Neural progenitor cell (in vitro differentiated cells): ENCODE data around the gene IQCF6.

Experiments used
- EZH2 ChIP-seq: fragments of 200-600 bp; sonication (generic); IDR thresholded peaks from 2 replicates; pipeline ENCODE4 v1.6.1; 2017; ENCODE audit warnings: antibody characterized with exemption, mild to moderate bottlenecking, moderate library complexity
- EZH2phosphoT487 ChIP-seq: fragments of 200-600 bp; sonication (generic); IDR thresholded peaks from 2 replicates; pipeline ENCODE4 v1.6.1; 2017; ENCODE audit warnings: antibody characterized with exemption
- TF ChIP-seq, protein P1 (sequence below): fragments of 200-600 bp; sonication (generic); IDR thresholded peaks from 2 replicates; pipeline ENCODE4 v1.5.1; 2017; ENCODE audit warnings: antibody characterized with exemption, mild to moderate bottlenecking

DNA sequence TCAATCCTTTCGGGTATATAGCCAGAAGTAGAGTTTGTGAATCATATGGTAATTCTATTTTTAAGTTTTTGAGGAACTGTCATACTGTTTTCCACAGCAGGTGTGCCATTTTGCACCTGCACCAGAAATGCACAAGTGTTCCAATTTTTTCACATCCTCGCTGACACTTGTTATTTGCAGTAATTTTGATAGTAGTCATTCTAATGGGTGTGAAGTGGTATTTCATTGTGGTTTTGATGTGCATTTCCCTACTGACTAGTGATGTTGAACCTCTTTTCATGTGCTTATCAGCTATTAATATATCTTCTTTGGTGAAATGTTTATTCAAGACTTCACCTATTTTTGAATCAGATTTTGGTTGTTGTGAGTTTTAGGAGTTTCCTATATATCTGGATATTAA is 43.1 kb downstream of the IQCF6 start:
- TF ChIP-seq, protein P1, sequence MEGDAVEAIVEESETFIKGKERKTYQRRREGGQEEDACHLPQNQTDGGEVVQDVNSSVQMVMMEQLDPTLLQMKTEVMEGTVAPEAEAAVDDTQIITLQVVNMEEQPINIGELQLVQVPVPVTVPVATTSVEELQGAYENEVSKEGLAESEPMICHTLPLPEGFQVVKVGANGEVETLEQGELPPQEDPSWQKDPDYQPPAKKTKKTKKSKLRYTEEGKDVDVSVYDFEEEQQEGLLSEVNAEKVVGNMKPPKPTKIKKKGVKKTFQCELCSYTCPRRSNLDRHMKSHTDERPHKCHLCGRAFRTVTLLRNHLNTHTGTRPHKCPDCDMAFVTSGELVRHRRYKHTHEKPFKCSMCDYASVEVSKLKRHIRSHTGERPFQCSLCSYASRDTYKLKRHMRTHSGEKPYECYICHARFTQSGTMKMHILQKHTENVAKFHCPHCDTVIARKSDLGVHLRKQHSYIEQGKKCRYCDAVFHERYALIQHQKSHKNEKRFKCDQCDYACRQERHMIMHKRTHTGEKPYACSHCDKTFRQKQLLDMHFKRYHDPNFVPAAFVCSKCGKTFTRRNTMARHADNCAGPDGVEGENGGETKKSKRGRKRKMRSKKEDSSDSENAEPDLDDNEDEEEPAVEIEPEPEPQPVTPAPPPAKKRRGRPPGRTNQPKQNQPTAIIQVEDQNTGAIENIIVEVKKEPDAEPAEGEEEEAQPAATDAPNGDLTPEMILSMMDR: no peak
- TF ChIP-seq EZH2phosphoT487: no peak
- TF ChIP-seq EZH2: no peak
